GM23338 (cell line): ENCODE data around the gene ZCCHC14. TPM values are rescaled to one million over a fixed set of nuclear protein-coding genes. Genes with fewer than 3 reads are reported as not detected.

Source experiments
- ATAC-seq: fragments of 200-7000 bp; cut with Tn5 transposase; 3 replicates; pipeline ENCODE4 v1.9.1; 2020
- DNase-seq: peaks from one replicate; pipeline ENCODE4 v3.0.0-alpha.2; 2015; ENCODE audit warnings: low spot score
- H2AFZ ChIP-seq: fragments of 200-600 bp; sonication (generic); 2 replicates; pipeline ENCODE4 v1.8.0; 2016; ENCODE audit warnings: antibody characterized with exemption, mild to moderate bottlenecking, moderate library complexity
- H3F3A ChIP-seq: fragments of 200-600 bp; sonication (generic); replicated peaks from 2 replicates; pipeline ENCODE4 v1.8.0; 2017; ENCODE audit warnings: antibody characterized with exemption, mixed run types, low read depth
- H3K27ac ChIP-seq: fragments of 200-600 bp; sonication (generic); 2 replicates; pipeline ENCODE4 v1.6.1; 2016; ENCODE audit warnings: low read depth
- H3K27me3 ChIP-seq: fragments of 200-600 bp; sonication (generic); 2 replicates; pipeline ENCODE4 v1.8.0; 2016; ENCODE audit warnings: mild to moderate bottlenecking, mixed run types, moderate library complexity; ENCODE audit not compliant: insufficient read depth
- H3K36me3 ChIP-seq: fragments of 200-600 bp; sonication (generic); 2 replicates; pipeline ENCODE4 v1.8.0; 2016; ENCODE audit warnings: mild to moderate bottlenecking; ENCODE audit not compliant: insufficient read depth
- H3K4me1 ChIP-seq: fragments of 200-600 bp; sonication (generic); 2 replicates; pipeline ENCODE4 v1.8.0; 2016; ENCODE audit warnings: mild to moderate bottlenecking, moderate library complexity; ENCODE audit not compliant: insufficient read depth
- H3K4me2 ChIP-seq: fragments of 200-600 bp; sonication (generic); 2 replicates; pipeline ENCODE4 v1.7.1; 2017; ENCODE audit warnings: mixed run types
- H3K4me3 ChIP-seq: fragments of 200-600 bp; sonication (generic); 2 replicates; pipeline ENCODE4 v1.6.1; 2016; ENCODE audit warnings: mixed run types
- H3K79me2 ChIP-seq: fragments of 200-600 bp; sonication (generic); replicated peaks from 2 replicates; pipeline ENCODE4 v1.8.0; 2017; ENCODE audit warnings: mild to moderate bottlenecking; ENCODE audit not compliant: insufficient read depth
- H3K9me2 ChIP-seq: fragments of 200-600 bp; sonication (generic); 2 replicates; pipeline ENCODE4 v1.8.0; 2017; ENCODE audit not compliant: insufficient read depth
- H4K20me1 ChIP-seq: fragments of 200-600 bp; sonication (generic); replicated peaks from 2 replicates; pipeline ENCODE4 v1.8.0; 2017; ENCODE audit warnings: mild to moderate bottlenecking; ENCODE audit not compliant: insufficient read depth
- H3K27ac Mint-ChIP-seq: 2 replicates; pipeline ENCODE4 v1.8.0; 2020; ENCODE audit warnings: inconsistent platforms, mild to moderate bottlenecking, moderate library complexity, mixed read lengths
- H3K27me3 Mint-ChIP-seq: 3 replicates; pipeline ENCODE4 v1.8.0; 2022; ENCODE audit warnings: low read depth, mild to moderate bottlenecking, moderate library complexity, mixed read lengths, inconsistent platforms; ENCODE audit not compliant: insufficient read depth, poor library complexity
- H3K36me3 Mint-ChIP-seq: 3 replicates; pipeline ENCODE4 v1.8.0; 2021; ENCODE audit warnings: low read depth, mild to moderate bottlenecking, inconsistent platforms, moderate library complexity, mixed read lengths
- H3K4me1 Mint-ChIP-seq: 3 replicates; pipeline ENCODE4 v1.8.0; 2020; ENCODE audit warnings: mild to moderate bottlenecking, inconsistent platforms, mixed read lengths
- H3K4me3 Mint-ChIP-seq: 3 replicates; pipeline ENCODE4 v1.8.0; 2021; ENCODE audit warnings: moderate library complexity, mild to moderate bottlenecking, inconsistent platforms, mixed read lengths
- H3K9me3 Mint-ChIP-seq: 3 replicates; pipeline ENCODE4 v1.8.0; 2020; ENCODE audit warnings: moderate library complexity, mild to moderate bottlenecking, inconsistent platforms, mixed read lengths
- CREB1 ChIP-seq: fragments of 250-450 bp; sonication (Bioruptor Pico); IDR thresholded peaks from 2 replicates; pipeline ENCODE4 v1.5.0; 2020; ENCODE audit warnings: low read depth, mild to moderate bottlenecking, moderate library complexity
- EZH2 ChIP-seq: fragments of 200-600 bp; sonication (generic); IDR thresholded peaks from one replicate; pipeline ENCODE4 v1.8.0; 2017; ENCODE audit warnings: antibody characterized with exemption, mild to moderate bottlenecking, low read depth; ENCODE audit not compliant: unreplicated experiment
- EZH2phosphoT487 ChIP-seq: fragments of 200-600 bp; sonication (generic); IDR thresholded peaks from one replicate; pipeline ENCODE4 v1.8.1; 2018; ENCODE audit warnings: antibody characterized with exemption; ENCODE audit not compliant: unreplicated experiment
- JUNB ChIP-seq: IDR thresholded peaks from one replicate; pipeline ENCODE4 v1.6.1; 2016; ENCODE audit warnings: antibody characterized with exemption; ENCODE audit not compliant: unreplicated experiment
- NANOG ChIP-seq: IDR thresholded peaks from 2 replicates; pipeline ENCODE4 v1.6.1; 2016; ENCODE audit warnings: antibody characterized with exemption, borderline replicate concordance
- STAT1 ChIP-seq: IDR thresholded peaks from one replicate; pipeline ENCODE4 v1.6.1; 2016; ENCODE audit warnings: antibody characterized with exemption; ENCODE audit not compliant: unreplicated experiment
- ZNF114 ChIP-seq: fragments of 250-450 bp; sonication (Bioruptor Pico); IDR thresholded peaks from 2 replicates; pipeline ENCODE4 v1.5.0; 2020; ENCODE audit warnings: mild to moderate bottlenecking, moderate library complexity
- polyA plus RNA-seq: library from polyadenylated mRNA; unstranded; fragments of >200 nt; fragmentation: Nextera tagmentation; extraction: Ambion mirVana; gene quantifications from 2 replicates; pipeline ENCODE4 v1.2.1, GENCODE V29; 2016
- total RNA-seq: library from RNA; depleted of rRNA; stranded (reverse); fragments of >200 nt; shearing (Covaris generic); gene quantifications from 2 replicates; pipeline ENCODE4 v1.2.3, GENCODE V29; 2014
- TF ChIP-seq, protein P1 (sequence below), 2 experiments: fragments of 200-600 bp in 1 of 2; sonication (generic) in 1 of 2; conservative IDR thresholded peaks; 2 replicates each; pipeline versions ENCODE4 v1.5.1 to v1.6.1; 2016 to 2017; ENCODE audit warnings: antibody characterized with exemption in 2 of 2, low read depth in 2 of 2, mild to moderate bottlenecking in 2 of 2, moderate library complexity in 1 of 2
- TF ChIP-seq, protein P2 (sequence below): IDR thresholded peaks from 2 replicates; pipeline ENCODE4 v1.6.1; 2016; ENCODE audit warnings: antibody characterized with exemption
- TF ChIP-seq, protein P3 (sequence below): IDR thresholded peaks from one replicate; pipeline ENCODE4 v1.6.1; 2018; ENCODE audit warnings: antibody characterized with exemption; ENCODE audit not compliant: unreplicated experiment

The ZCCHC14 gene
- total and polyA plus RNA-seq, 2 experiments from 2014 or later, result 6.8 to 22.4 TPM

DNA sequence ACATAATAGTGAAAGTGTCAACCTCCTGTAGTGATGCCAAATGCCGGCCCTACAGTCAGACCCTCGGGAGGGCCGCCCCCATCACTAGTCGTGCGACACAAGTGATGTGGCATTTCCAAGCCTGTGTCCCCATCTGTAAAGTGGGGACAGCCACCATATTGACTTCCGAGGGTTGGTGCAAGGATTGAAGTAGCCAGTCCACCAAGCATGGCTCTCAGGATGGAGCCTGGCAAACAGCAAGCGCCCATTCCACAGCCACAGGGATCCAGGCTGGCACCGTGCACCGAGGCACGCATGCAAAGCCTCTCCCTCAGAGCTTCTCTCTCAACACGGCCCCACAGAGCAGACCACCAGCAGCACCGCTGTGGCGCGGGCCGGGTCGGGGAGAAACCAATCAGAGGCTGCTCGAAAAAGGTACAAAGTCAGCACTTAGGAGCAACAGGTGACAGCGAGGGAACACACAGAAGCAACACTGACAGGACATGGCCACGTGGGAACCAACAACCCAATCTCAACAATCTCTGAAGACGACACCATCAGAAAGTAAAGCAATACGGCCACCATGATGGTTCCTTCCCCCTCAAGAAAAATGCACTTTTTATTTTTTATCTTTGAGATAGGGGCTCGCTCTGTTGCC is 20.6 kb downstream of the ZCCHC14 start (continued):
- TF ChIP-seq, protein P1, sequence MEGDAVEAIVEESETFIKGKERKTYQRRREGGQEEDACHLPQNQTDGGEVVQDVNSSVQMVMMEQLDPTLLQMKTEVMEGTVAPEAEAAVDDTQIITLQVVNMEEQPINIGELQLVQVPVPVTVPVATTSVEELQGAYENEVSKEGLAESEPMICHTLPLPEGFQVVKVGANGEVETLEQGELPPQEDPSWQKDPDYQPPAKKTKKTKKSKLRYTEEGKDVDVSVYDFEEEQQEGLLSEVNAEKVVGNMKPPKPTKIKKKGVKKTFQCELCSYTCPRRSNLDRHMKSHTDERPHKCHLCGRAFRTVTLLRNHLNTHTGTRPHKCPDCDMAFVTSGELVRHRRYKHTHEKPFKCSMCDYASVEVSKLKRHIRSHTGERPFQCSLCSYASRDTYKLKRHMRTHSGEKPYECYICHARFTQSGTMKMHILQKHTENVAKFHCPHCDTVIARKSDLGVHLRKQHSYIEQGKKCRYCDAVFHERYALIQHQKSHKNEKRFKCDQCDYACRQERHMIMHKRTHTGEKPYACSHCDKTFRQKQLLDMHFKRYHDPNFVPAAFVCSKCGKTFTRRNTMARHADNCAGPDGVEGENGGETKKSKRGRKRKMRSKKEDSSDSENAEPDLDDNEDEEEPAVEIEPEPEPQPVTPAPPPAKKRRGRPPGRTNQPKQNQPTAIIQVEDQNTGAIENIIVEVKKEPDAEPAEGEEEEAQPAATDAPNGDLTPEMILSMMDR (conservative IDR thresholded peaks at IDR 0.05; ENCODE audit: low read depth in 2 of 2), result no peak
- TF ChIP-seq ZNF114 (CRISPR knock-in tag) (no peak), CREB1 (CRISPR knock-in tag) (no peak), NANOG (no peak), STAT1 (no peak), EZH2phosphoT487 (no peak), EZH2 (no peak), JUNB (no peak)
- TF ChIP-seq, protein P2, sequence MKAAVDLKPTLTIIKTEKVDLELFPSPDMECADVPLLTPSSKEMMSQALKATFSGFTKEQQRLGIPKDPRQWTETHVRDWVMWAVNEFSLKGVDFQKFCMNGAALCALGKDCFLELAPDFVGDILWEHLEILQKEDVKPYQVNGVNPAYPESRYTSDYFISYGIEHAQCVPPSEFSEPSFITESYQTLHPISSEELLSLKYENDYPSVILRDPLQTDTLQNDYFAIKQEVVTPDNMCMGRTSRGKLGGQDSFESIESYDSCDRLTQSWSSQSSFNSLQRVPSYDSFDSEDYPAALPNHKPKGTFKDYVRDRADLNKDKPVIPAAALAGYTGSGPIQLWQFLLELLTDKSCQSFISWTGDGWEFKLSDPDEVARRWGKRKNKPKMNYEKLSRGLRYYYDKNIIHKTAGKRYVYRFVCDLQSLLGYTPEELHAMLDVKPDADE, result no peak
- TF ChIP-seq, protein P3, sequence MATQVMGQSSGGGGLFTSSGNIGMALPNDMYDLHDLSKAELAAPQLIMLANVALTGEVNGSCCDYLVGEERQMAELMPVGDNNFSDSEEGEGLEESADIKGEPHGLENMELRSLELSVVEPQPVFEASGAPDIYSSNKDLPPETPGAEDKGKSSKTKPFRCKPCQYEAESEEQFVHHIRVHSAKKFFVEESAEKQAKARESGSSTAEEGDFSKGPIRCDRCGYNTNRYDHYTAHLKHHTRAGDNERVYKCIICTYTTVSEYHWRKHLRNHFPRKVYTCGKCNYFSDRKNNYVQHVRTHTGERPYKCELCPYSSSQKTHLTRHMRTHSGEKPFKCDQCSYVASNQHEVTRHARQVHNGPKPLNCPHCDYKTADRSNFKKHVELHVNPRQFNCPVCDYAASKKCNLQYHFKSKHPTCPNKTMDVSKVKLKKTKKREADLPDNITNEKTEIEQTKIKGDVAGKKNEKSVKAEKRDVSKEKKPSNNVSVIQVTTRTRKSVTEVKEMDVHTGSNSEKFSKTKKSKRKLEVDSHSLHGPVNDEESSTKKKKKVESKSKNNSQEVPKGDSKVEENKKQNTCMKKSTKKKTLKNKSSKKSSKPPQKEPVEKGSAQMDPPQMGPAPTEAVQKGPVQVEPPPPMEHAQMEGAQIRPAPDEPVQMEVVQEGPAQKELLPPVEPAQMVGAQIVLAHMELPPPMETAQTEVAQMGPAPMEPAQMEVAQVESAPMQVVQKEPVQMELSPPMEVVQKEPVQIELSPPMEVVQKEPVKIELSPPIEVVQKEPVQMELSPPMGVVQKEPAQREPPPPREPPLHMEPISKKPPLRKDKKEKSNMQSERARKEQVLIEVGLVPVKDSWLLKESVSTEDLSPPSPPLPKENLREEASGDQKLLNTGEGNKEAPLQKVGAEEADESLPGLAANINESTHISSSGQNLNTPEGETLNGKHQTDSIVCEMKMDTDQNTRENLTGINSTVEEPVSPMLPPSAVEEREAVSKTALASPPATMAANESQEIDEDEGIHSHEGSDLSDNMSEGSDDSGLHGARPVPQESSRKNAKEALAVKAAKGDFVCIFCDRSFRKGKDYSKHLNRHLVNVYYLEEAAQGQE, result no peak

DNA sequence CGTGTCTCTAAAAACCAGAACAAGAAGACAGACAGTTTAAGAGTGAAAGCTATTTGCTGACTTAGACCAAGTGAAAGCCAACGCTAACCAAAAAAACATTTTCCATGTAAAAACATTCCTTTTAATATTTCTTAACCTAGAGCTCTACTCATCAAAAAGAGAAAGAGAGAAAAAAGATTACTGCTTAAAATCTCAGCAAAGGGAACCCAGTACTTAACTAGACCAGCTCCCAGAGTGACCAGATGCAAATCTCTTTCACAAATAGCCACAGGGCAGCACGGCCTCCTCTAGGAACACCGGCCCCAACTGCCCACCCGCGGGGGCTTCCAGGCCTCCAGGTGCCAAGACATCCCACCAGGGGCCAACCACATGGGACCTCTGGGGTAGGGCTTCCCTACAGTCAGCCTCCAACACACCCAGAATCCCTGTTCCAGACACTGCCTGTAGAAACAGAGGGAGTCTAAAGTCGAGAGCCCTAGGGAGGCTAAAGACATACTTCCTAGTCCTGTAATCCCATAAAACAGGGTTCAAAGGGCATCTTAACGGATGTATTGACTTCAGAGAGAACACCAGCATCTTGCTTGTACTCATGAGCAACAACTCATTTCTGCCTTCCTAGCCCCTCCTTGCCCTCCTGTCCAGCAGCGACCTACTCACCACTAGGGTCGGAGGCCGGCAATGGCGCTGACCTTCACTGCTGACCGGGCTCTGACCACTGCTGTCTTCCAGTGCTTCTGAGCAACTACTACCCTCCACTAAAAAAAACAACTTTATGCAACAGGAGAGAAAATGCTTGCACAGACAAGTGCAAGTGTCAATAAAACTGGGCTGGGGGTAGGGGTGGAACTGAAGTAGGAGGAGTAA is 21.3 kb downstream of the ZCCHC14 start:
- ATAC-seq (no peak; the same call in 2 of the 3 replicates), DNase-seq (no peak)
- Histone ChIP-seq H3F3A (no peaks in the 10 kb centered on the region), H2AFZ (no peak overlapping the region), H3K4me1 (peaks cover 2% of the 10 kb centered on the region; the same call in 1 of the 2 replicates), H3K9me2 (no peaks in the 10 kb centered on the region), H3K27ac (no peak overlapping the region; the same call in 1 of the 2 replicates), H3K4me2 (no peak overlapping the region), H3K36me3 (no peaks in the 10 kb centered on the region), H3K79me2 (peaks cover 99% of the 10 kb centered on the region), H3K4me3 (no peak overlapping the region), H4K20me1 (peaks cover 38% of the 10 kb centered on the region), H3K27me3 (no peaks in the 10 kb centered on the region)
- Mint-ChIP-seq H3K27ac (no peak overlapping the region), H3K9me3 (no peaks in the 10 kb centered on the region), H3K4me3 (no peak overlapping the region), H3K36me3 (0 out of 3 replicates have a peak, but pooled peaks cover 5% of the 10 kb centered on the region), H3K4me1 (peaks cover 20% of the 10 kb centered on the region), H3K27me3 (peaks cover 5% of the 10 kb centered on the region)
- no peak for TF ChIP-seq ZNF114 (CRISPR knock-in tag)
- TF ChIP-seq, protein P2, result no peak
- TF ChIP-seq, protein P1 (conservative IDR thresholded peaks at IDR 0.05; ENCODE audit: low read depth in 2 of 2), result no peak
- no peak for TF ChIP-seq CREB1 (CRISPR knock-in tag)
- TF ChIP-seq JUNB, result no peak
